Esophagus muscularis mucosa (tissue), 4 donors: ENCODE measurements around the gene SPIRE2. TPM values are rescaled to one million over a fixed set of nuclear protein-coding genes. Genes with fewer than 3 reads are reported as not detected.
"Not testable (repeated sequence)": the region's sequence is repeated elsewhere in the genome, so short reads cannot be mapped to it uniquely, and the experiment has no call there.

Experiments used
- DNase-seq: peaks from one replicate; pipeline ENCODE4 v3.0.0-alpha.2; 2017; ENCODE audit errors: extremely low spot score
- H3K27ac ChIP-seq, 4 donors: fragments of 200-600 bp; sonication (generic); replicated peaks in 1 of 4; 1 replicate in 3 of 4; 2 replicates in 1 of 4; pipeline ENCODE4 v1.5.1; 2016 to 2019; ENCODE audit warnings: mild to moderate bottlenecking in 1 of 4
- H3K27me3 ChIP-seq, 4 donors: fragments of 200-600 bp; sonication (generic); one replicate each; pipeline versions ENCODE4 v1.5.1 to v1.6.0; 2016 to 2019
- H3K36me3 ChIP-seq, 4 donors: fragments of 200-600 bp; sonication (generic); one replicate each; pipeline ENCODE4 v1.5.1; 2016 to 2019
- H3K4me1 ChIP-seq, 4 donors: fragments of 200-600 bp; sonication (generic); one replicate each; pipeline ENCODE4 v1.5.1; 2016 to 2019
- H3K4me3 ChIP-seq, 4 donors: fragments of 200-600 bp; sonication (generic); 1 replicate in 2 of 4; 2 replicates in 2 of 4; pipeline ENCODE4 v1.5.1; 2016 to 2019; ENCODE audit warnings: mild to moderate bottlenecking in 4 of 4, moderate library complexity in 1 of 4
- H3K9me3 ChIP-seq, 4 donors: fragments of 200-600 bp; sonication (generic); 1 replicate in 3 of 4; 2 replicates in 1 of 4; pipeline ENCODE4 v1.5.1; 2016 to 2019
- EP300 ChIP-seq: sonication (generic); formaldehyde crosslinking; IDR thresholded peaks from one replicate; pipeline ENCODE4 v1.6.1; 2017; ENCODE audit warnings: antibody characterized with exemption
- POLR2A ChIP-seq: fragments of 450-650 bp; IDR thresholded peaks from one replicate; pipeline ENCODE4 v1.6.1; 2017; ENCODE audit warnings: antibody characterized with exemption, moderate library complexity, mild to moderate bottlenecking, low read depth
- POLR2AphosphoS5 ChIP-seq, 2 donors: sonication (generic); formaldehyde crosslinking; IDR thresholded peaks; one replicate each; pipeline ENCODE4 v1.6.1; 2017; ENCODE audit warnings: antibody characterized with exemption in 2 of 2
- WGBS: methylation state at CpG from one replicate; pipeline ENCODE4 v1.1.5; 2018; 5-methylcytosine and 5-hydroxymethylcytosine counted together
- intact Hi-C: fragments of 100-400 bp; cut with DNase I; formaldehyde crosslinking; loops from one replicate; pipeline ENCODE4 v1.15.1; 2023
- total RNA-seq, 4 donors: library from RNA; depleted of rRNA; stranded (reverse); fragments of >200 nt; gene quantifications; one replicate each; pipeline versions ENCODE4 v1.1.0 to v1.2.1, GENCODE V29; 2016
- TF ChIP-seq, protein P1 (sequence below), 3 experiments: fragments of 200-600 bp in 2 of 3; fragments of 450-650 bp in 1 of 3; sonication (generic) in 2 of 3; IDR thresholded peaks; one replicate each; pipeline ENCODE4 v1.5.1; 2017 to 2019; ENCODE audit warnings: antibody characterized with exemption in 3 of 3, mild to moderate bottlenecking in 2 of 3, moderate library complexity in 1 of 3

SPIRE2 gene
- total RNA-seq, 4 donors from 2014 or later = 1.8 to 7.2 (median 4.2) TPM

DNA sequence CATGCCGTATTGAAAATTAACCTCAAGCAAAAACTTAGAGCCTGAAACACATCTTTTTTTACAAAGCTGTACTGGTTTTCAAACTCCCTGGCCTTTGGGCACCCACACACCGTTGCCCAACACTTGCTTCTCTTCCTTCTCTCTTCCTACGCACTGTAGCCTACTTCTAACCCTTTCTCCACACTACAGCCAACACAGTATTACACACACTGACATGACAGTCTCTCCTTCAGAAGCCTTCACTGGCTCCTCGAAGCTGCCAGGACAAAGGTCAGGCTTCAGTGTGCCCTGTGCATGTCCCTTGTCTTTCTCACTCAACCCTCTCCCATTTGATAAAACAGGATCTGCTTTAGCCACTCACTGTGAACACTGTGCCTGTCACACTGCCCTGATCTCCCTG is 19.8 kb upstream of the SPIRE2 start:
- Histone ChIP-seq H3K36me3 (no peaks in the 10 kb centered on the region), H3K27ac (no peak overlapping the region), H3K4me1 (no peaks in the 10 kb centered on the region), H3K4me3 (no peak overlapping the region), H3K27me3 (no peaks in the 10 kb centered on the region), H3K9me3 (no peaks in the 10 kb centered on the region)
- WGBS = 95% methylated on average over 3 of the region's 4 CpGs
- no peak for TF ChIP-seq POLR2A
- no peak for TF ChIP-seq EP300
- no peak for TF ChIP-seq POLR2AphosphoS5 (IDR thresholded peaks at IDR 0.05)
- TF ChIP-seq, protein P1, sequence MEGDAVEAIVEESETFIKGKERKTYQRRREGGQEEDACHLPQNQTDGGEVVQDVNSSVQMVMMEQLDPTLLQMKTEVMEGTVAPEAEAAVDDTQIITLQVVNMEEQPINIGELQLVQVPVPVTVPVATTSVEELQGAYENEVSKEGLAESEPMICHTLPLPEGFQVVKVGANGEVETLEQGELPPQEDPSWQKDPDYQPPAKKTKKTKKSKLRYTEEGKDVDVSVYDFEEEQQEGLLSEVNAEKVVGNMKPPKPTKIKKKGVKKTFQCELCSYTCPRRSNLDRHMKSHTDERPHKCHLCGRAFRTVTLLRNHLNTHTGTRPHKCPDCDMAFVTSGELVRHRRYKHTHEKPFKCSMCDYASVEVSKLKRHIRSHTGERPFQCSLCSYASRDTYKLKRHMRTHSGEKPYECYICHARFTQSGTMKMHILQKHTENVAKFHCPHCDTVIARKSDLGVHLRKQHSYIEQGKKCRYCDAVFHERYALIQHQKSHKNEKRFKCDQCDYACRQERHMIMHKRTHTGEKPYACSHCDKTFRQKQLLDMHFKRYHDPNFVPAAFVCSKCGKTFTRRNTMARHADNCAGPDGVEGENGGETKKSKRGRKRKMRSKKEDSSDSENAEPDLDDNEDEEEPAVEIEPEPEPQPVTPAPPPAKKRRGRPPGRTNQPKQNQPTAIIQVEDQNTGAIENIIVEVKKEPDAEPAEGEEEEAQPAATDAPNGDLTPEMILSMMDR (IDR thresholded peaks at IDR 0.05) = no peak
- no peak for DNase-seq
- intact Hi-C loops = no loop called here

DNA sequence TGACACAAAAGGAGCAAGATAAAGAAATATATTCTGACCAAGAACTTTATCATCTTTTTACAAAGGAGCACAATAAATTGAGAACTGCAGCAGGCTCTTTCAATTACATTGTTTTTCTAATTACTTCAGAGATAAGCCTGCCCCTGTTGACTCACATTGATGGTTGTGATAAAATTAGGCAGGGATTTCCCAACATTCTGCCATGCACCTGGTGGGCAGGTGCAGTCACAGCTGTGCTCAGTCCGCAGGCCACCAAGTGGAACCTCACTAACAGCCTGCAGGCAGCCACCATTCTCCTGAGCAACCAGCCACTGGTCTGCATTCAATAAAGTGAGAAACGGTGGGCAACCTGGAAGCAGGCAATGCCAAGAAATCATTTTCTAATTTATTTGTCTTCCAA is 17.0 kb upstream of the SPIRE2 start:
- Histone ChIP-seq H3K36me3 (no peaks in the 10 kb centered on the region), H3K4me3 (no peak overlapping the region), H3K4me1 (peaks cover 6 to 10% (median 9%) of the 10 kb centered on the region in 4 donors), H3K27ac (no peak overlapping the region), H3K27me3 (peaks cover 0 to 19% (median 0%) of the 10 kb centered on the region in 4 donors), H3K9me3 (no peaks in the 10 kb centered on the region)
- intact Hi-C loops = loop anchor here (10.0 kb wide), 1 partner anchor 53 kb away; no protein-coding TSS in a partner anchor
- TF ChIP-seq EP300 = no peak
- TF ChIP-seq POLR2AphosphoS5 (IDR thresholded peaks at IDR 0.05) = no peak
- TF ChIP-seq, protein P1 (IDR thresholded peaks at IDR 0.05) = no peak
- no peak for TF ChIP-seq POLR2A
- no peak for DNase-seq
- 70% methylated on average over 1 of the region's 2 CpGs for WGBS

DNA sequence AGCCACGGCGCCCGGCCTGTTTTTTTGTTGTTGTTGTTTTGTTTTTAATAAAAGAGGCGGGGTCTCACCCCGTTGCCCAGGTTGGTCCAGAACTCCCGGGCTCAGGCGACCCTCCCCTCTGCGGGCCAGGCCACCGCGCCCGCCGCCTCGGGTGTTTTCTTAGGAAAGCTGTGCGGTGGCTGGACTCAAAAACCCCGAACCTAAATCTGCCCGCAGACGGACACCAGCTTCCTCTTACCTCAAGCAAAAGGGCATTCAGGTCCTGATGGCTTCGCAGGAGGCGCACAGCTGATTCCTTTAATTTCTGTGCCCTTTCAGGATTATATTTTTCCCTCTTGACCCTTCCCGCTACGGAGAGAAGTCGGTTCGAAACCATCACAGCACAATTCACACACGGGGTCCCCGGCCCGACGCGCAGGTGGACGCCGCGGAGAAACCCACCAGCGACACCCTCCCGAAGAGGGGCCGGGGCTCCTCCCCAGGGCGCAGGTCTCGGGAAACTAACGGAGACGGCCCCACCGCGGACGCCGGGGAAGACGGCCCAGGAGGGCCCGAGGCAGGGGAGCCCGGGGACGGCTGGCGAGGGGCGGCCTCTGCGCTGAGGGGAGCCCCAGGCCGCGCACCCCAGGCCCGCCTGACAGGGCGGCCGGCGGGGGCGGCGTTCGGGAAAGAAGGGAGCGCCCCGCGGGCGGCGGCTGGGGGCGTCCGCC is 12.5 kb upstream of the SPIRE2 start:
- Histone ChIP-seq H3K36me3 (no peaks in the 10 kb centered on the region), H3K4me3 (peak overlapping the region; percentile 57 to 90 (median 74)), H3K27ac (peak overlapping the region in 2 of 4 donors; percentile 84 to 89), H3K4me1 (peaks cover 15 to 35% (median 21%) of the 10 kb centered on the region in 4 donors), H3K27me3 (peaks cover 0 to 19% (median 0%) of the 10 kb centered on the region in 4 donors), H3K9me3 (no peaks in the 10 kb centered on the region)
- TF ChIP-seq POLR2A (no peak), POLR2AphosphoS5 (IDR thresholded peaks at IDR 0.05) (no peak), EP300 (no peak)
- TF ChIP-seq, protein P1 (IDR thresholded peaks at IDR 0.05) = no peak
- intact Hi-C loops = loop anchor here (10.0 kb wide), 1 partner anchor 49 kb away; no protein-coding TSS in a partner anchor
- 10% methylated on average over 37 of the region's 65 CpGs for WGBS
- no peak for DNase-seq

DNA sequence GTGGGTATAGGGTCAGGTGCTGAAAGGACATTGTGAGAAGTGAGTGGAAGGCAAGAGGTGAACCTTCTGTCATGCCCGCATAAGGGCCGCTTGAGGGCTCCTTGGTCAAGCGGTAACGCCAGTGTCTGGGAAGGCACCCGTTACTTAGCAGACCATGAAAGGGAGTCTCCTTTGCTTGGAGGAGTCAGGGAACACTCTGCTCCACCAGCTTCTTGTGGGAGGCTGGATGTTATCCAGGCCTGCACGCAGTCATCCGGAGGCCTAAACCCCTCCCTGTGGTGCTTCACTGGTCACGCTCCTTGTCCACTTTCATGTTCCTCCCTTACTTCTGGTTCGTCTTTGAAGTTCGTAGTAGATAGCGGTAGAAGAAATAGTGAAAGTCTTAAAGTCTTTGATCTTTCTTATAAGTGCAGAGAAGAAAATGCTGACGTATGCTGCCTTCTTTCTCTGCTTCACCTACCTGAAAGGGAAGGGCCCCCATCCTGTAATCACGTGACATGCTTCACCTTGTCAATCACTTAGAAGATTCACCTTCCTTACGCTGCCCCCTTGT is 9.3 kb upstream of the SPIRE2 start:
- Histone ChIP-seq H3K4me1 (peaks cover 15 to 35% (median 21%) of the 10 kb centered on the region in 4 donors), H3K27me3 (peaks cover 0 to 19% (median 0%) of the 10 kb centered on the region in 4 donors)
- not testable (repeated sequence) for H3K9me3 ChIP-seq, H3K36me3 ChIP-seq, DNase-seq, H3K27ac ChIP-seq, H3K4me3 ChIP-seq
- WGBS = 90% methylated on average over 14 of the region's 14 CpGs
- intact Hi-C loops = loop anchor here (10.0 kb wide), 1 partner anchor 46 kb away; no protein-coding TSS in a partner anchor

DNA sequence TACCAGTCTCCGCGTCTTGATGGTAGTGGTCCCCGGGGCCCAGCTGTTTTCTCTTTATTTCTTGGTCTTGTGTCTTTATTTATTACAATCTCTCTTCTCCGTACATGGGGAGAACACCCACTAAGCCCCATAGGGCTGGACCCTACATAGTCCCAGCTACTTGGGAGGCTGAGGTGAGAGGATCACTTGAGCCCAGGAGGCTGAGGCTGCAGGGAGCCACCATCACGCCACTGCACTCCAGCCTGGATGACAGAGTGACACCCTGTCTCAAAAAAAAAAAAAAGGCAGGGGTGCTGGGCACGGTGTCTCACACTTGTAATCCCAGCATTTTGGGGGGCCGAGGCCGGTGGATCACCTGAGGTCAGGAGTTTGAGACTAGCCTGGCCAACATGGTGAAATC is 8.8 kb upstream of the SPIRE2 start:
- not testable (repeated sequence) for H3K9me3 ChIP-seq, DNase-seq, H3K27ac ChIP-seq, H3K4me3 ChIP-seq, H3K36me3 ChIP-seq
- Histone ChIP-seq H3K27me3 (peaks cover 0 to 19% (median 0%) of the 10 kb centered on the region in 4 donors), H3K4me1 (peaks cover 15 to 35% (median 21%) of the 10 kb centered on the region in 4 donors)
- intact Hi-C loops = loop anchor here (10.0 kb wide), 1 partner anchor 45 kb away; no protein-coding TSS in a partner anchor
- 96% methylated on average over 8 of the region's 8 CpGs for WGBS
